Trophoblast cell (in vitro differentiated cells and primary cell): ENCODE data around the gene JAK3. TPM values are rescaled to one million over a fixed set of nuclear protein-coding genes. Genes with fewer than 3 reads are reported as not detected.

ENCODE experiments used
- DNase-seq, 2 donors: peaks; one replicate each; pipeline ENCODE4 v3.0.0-alpha.2; 2016
- H2AFZ ChIP-seq: 2 replicates; pipeline ENCODE4 v1.6.1; 2013; ENCODE audit warnings: low read length, moderate library complexity, mild to moderate bottlenecking; ENCODE audit not compliant: insufficient read depth, poor library complexity
- H2AK5ac ChIP-seq: 2 replicates; pipeline ENCODE4 v1.6.1; 2013; ENCODE audit warnings: mild to moderate bottlenecking, low read length
- H2BK120ac ChIP-seq: 2 replicates; pipeline ENCODE4 v1.6.1; 2013; ENCODE audit warnings: low read length, mild to moderate bottlenecking, moderate library complexity; ENCODE audit not compliant: insufficient read depth, poor library complexity
- H2BK12ac ChIP-seq: 2 replicates; pipeline ENCODE4 v1.6.1; 2013; ENCODE audit warnings: mild to moderate bottlenecking, low read length, moderate library complexity
- H2BK5ac ChIP-seq: 2 replicates; pipeline ENCODE4 v1.6.1; 2013; ENCODE audit warnings: low read length, low read depth, moderate library complexity, mild to moderate bottlenecking; ENCODE audit not compliant: poor library complexity
- H3K14ac ChIP-seq: 2 replicates; pipeline ENCODE4 v1.6.1; 2013; ENCODE audit warnings: mild to moderate bottlenecking, low read length
- H3K18ac ChIP-seq: 2 replicates; pipeline ENCODE4 v1.6.1; 2013; ENCODE audit warnings: mild to moderate bottlenecking, low read length
- H3K23ac ChIP-seq: 2 replicates; pipeline ENCODE4 v1.6.1; 2013; ENCODE audit warnings: low read length
- H3K27ac ChIP-seq: 2 replicates; pipeline ENCODE4 v1.5.1; 2013; ENCODE audit warnings: low read depth, mild to moderate bottlenecking, inconsistent platforms, low read length, moderate library complexity
- H3K27me3 ChIP-seq: 2 replicates; pipeline ENCODE4 v1.6.1; 2013; ENCODE audit warnings: inconsistent platforms, mild to moderate bottlenecking, low read length, moderate library complexity; ENCODE audit not compliant: insufficient read depth
- H3K36me3 ChIP-seq, 2 experiments: 1 replicate in 1 of 2; 2 replicates in 1 of 2; pipeline ENCODE4 v1.6.1; 2013; ENCODE audit warnings: low read length in 2 of 2, mild to moderate bottlenecking in 2 of 2, moderate library complexity in 1 of 2; ENCODE audit not compliant: insufficient read depth in 2 of 2, control insufficient read depth in 1 of 2
- H3K4ac ChIP-seq: 2 replicates; pipeline ENCODE4 v1.6.1; 2013; ENCODE audit warnings: low read depth, mild to moderate bottlenecking, low read length, moderate library complexity
- H3K4me1 ChIP-seq, 2 experiments: 1 replicate in 1 of 2; 2 replicates in 1 of 2; pipeline ENCODE4 v1.6.1; 2013; ENCODE audit warnings: low read length in 2 of 2, mild to moderate bottlenecking in 2 of 2, moderate library complexity in 1 of 2; ENCODE audit not compliant: insufficient read depth in 2 of 2, control insufficient read depth in 1 of 2
- H3K4me2 ChIP-seq: 2 replicates; pipeline ENCODE4 v1.6.1; 2013; ENCODE audit warnings: inconsistent platforms, mild to moderate bottlenecking, low read length, moderate library complexity
- H3K4me3 ChIP-seq: 2 replicates; pipeline ENCODE4 v1.5.1; 2013; ENCODE audit warnings: mild to moderate bottlenecking, low read depth, low read length, inconsistent platforms
- H3K79me1 ChIP-seq: one replicate; pipeline ENCODE4 v1.6.1; 2013; ENCODE audit warnings: low read length
- H3K79me2 ChIP-seq: 2 replicates; pipeline ENCODE4 v1.6.1; 2013; ENCODE audit warnings: low read length, mild to moderate bottlenecking; ENCODE audit not compliant: control insufficient read depth, insufficient read depth, poor library complexity
- H3K9ac ChIP-seq: 2 replicates; pipeline ENCODE4 v1.6.1; 2013; ENCODE audit warnings: mild to moderate bottlenecking, low read length
- H3K9me3 ChIP-seq: 2 replicates; pipeline ENCODE4 v1.6.1; 2013; ENCODE audit warnings: low read depth, mild to moderate bottlenecking, control low read depth, inconsistent platforms, low read length; ENCODE audit not compliant: insufficient read depth
- H4K12ac ChIP-seq: 2 replicates; pipeline ENCODE4 v1.6.1; 2013; ENCODE audit warnings: low read depth, mild to moderate bottlenecking, low read length, moderate library complexity
- H4K8ac ChIP-seq: 2 replicates; pipeline ENCODE4 v1.6.1; 2013; ENCODE audit warnings: low read depth, mild to moderate bottlenecking, low read length, moderate library complexity
- H4K91ac ChIP-seq: one replicate; pipeline ENCODE4 v1.6.1; 2013; ENCODE audit warnings: low read depth, mild to moderate bottlenecking, low read length, moderate library complexity
- WGBS: extraction: QIAGEN DNeasy Blood & Tissue Kit; methylation state at CpG from one replicate; pipeline ENCODE4 v1.1.7; 2013; ENCODE audit warnings: missing lambda C conversion rate; ENCODE audit not compliant: insufficient read length, insufficient coverage; ENCODE audit errors: extremely low coverage; 5-methylcytosine and 5-hydroxymethylcytosine counted together
- polyA plus RNA-seq: library from polyadenylated mRNA; stranded (reverse); fragments of 200-250 nt; gene quantifications from 2 replicates; pipeline ENCODE4 v1.2.3, GENCODE V29; 2013

The JAK3 gene
- polyA plus RNA-seq = 0.26 and 0.29 TPM in 2 replicates

DNA sequence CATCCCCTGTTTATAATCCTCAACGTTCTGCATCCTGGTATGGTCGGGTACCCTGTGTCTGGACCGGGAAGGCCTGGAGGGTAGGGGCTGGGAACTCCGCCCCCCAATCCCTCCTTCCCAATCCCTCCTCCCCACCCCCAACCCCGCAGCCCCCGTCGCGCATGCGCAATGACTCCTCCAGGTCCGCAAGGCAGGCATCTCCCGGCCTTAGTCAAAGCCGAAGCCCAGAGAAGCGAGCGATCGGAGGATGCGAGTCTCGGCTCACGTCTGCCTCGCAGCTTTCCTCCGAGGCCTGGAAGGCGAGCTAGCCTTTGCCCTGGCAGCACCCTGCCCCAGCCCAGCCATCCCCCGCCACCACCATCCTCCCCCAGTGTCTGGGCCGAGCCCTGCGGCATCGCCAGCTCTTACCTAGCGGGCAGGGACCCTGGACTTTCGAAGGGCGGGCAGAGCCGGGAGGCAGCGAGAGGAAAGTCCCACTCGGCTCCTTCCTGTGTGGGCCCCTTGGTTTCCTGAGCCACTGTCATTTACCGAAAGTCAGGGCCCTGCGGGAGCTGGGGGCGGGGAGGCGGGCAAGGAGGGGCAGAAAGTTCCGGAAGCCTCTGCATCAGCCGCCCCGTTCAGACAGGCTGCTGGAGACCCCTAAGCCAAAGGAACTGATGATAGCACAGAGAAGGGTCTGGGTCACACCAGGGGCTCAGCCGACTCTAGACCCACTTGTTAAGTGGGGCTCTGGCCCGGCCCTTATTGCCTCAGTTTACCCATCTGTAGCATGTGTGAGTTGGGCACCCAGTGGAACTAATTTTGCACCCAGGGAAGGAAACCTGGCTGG, at the start of gene JAK3:
JAK3 (minus strand) TSS at position 445 of the 829 bp plus-strand sequence. CDS start 3,565 bp downstream, outside the sequence.
- no peak within 1 kb of the TSS for H2BK12ac ChIP-seq
- no peaks in the 10 kb centered on the region for H3K36me3 ChIP-seq
- no peaks in the 10 kb centered on the region for H3K79me2 ChIP-seq
- H4K12ac ChIP-seq = no peak within 1 kb of the TSS
- H2BK120ac ChIP-seq = no peak within 1 kb of the TSS
- H3K27me3 ChIP-seq = peaks cover 4% of the 10 kb centered on the region
- no peak within 1 kb of the TSS for H2AK5ac ChIP-seq
- no CpG with 5 or more reads among the region's 40 CpGs for WGBS
- no peak within 1 kb of the TSS for H3K23ac ChIP-seq
- H3K9ac ChIP-seq = no peak within 1 kb of the TSS
- H3K14ac ChIP-seq = no peak within 1 kb of the TSS
- no peaks in the 10 kb centered on the region for H3K79me1 ChIP-seq
- H3K4me2 ChIP-seq = peak within 1 kb of the TSS; percentile 46
- peak within 1 kb of the TSS; percentile 48 for H2AFZ ChIP-seq
- no peak within 1 kb of the TSS for H3K18ac ChIP-seq
- H3K4me3 ChIP-seq = no peak within 1 kb of the TSS
- peaks cover 3% of the 10 kb centered on the region for H3K9me3 ChIP-seq
- H3K27ac ChIP-seq = no peak within 1 kb of the TSS
- DNase-seq = peak in 1 of 2 donors; percentile 29
- peak within 1 kb of the TSS; percentile 76 for H4K8ac ChIP-seq
- H4K91ac ChIP-seq = no peak within 1 kb of the TSS
- H2BK5ac ChIP-seq = no peak within 1 kb of the TSS
- H3K4ac ChIP-seq = no peak within 1 kb of the TSS
- H3K4me1 ChIP-seq = peaks cover 0 to 5% of the 10 kb centered on the region in 2 experiments

DNA sequence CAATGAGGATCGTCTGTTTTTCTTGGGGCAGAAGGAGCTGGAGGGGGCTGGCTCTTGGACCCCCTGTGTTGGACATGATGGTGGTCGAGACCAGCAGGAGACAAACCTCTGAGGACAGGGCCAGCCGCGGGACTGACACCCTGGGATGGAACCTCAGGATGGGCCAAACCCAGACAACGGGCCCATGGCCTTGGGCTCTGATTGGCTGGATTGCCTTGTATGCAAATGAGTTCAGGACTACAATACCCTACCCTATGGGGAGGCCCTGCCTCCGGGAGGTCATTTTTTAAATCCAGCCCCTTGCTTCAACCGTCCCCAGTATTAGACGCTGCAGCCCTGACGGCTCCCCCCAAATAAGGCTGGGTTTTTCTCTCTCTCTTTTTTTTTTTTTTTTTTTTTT, 46.0 kb upstream of the JAK3 start:
- Histone ChIP-seq H3K27ac (no peak overlapping the region), H2AFZ (no peak overlapping the region), H3K4me2 (no peak overlapping the region), H2AK5ac (no peak overlapping the region), H4K12ac (no peak overlapping the region), H2BK12ac (no peak overlapping the region), H3K23ac (no peak overlapping the region), H3K79me1 (no peaks in the 10 kb centered on the region), H3K9me3 (no peaks in the 10 kb centered on the region), H3K36me3 (no peaks in the 10 kb centered on the region), H3K14ac (no peak overlapping the region), H3K27me3 (no peaks in the 10 kb centered on the region), H4K91ac (no peak overlapping the region), H3K4me3 (no peak overlapping the region), H3K9ac (no peak overlapping the region), H2BK5ac (no peak overlapping the region), H3K4me1 (no peaks in the 10 kb centered on the region), H3K18ac (no peak overlapping the region), H4K8ac (no peak overlapping the region), H3K4ac (no peak overlapping the region), H2BK120ac (no peak overlapping the region), H3K79me2 (no peaks in the 10 kb centered on the region)
- WGBS = no CpG with 5 or more reads among the region's 9 CpGs
- DNase-seq = no peak

DNA sequence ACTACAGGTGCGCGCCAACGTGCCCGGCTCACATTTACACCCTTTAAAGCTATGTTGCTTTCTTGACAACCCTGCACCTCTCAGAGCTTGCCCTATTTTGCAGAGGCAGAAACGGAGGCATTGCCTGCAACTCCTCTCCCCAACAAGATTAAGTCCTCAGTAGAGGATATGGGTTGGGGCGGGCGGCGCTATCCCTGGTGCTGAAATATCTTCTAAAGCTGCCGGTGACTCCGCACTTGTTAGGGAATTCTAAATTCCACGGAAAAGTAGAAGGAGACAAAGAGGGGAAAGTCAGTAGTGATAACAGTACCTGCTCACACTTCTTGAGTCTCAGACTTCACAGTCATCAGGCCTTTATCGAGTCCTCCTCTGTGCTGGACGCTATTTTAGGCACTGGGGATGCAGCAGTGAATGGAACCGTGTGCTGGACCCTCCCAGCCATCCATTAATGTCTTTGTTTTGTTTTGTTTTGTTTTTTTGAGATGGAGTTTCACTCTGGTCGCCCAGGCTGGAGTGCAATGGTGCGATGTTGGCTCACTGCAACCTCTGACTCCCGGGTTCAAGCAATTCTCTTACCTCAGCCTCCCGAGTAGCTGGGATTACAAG, 41.9 kb upstream of the JAK3 start:
- Histone ChIP-seq H2BK12ac (no peak overlapping the region), H4K12ac (no peak overlapping the region), H2BK5ac (no peak overlapping the region), H3K79me1 (no peaks in the 10 kb centered on the region), H3K27ac (no peak overlapping the region), H4K91ac (no peak overlapping the region), H4K8ac (no peak overlapping the region), H2AFZ (no peak overlapping the region), H3K79me2 (no peaks in the 10 kb centered on the region), H3K23ac (no peak overlapping the region), H3K9me3 (no peaks in the 10 kb centered on the region), H3K27me3 (no peaks in the 10 kb centered on the region), H3K18ac (no peak overlapping the region), H3K4me3 (no peak overlapping the region), H2AK5ac (no peak overlapping the region), H2BK120ac (no peak overlapping the region), H3K36me3 (no peaks in the 10 kb centered on the region), H3K4me1 (no peaks in the 10 kb centered on the region), H3K9ac (no peak overlapping the region), H3K14ac (no peak overlapping the region), H3K4me2 (no peak overlapping the region), H3K4ac (no peak overlapping the region)
- WGBS = no CpG with 5 or more reads among the region's 18 CpGs
- DNase-seq = peak; percentile 27 to 65

DNA sequence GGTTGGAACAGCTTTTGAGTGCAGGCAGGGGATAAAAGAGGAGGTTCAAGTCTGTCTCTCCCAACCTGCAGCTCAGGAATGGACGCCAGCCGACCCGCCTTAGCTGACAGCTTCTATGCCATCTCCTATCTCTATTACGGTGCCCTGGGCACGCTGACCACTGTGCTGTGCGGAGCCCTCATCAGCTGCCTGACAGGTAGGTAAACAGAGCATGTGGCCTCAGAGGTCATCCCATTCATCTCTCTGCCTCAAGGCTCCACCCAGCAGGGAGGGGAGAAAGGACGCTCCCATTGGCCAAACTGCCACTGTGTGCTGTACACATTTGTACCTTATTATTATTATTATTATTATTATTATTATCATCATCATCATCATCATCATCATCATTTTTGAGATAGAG, 40.5 kb upstream of the JAK3 start:
- Histone ChIP-seq H3K79me1 (no peaks in the 10 kb centered on the region), H3K9ac (no peak overlapping the region), H4K8ac (no peak overlapping the region), H3K79me2 (no peaks in the 10 kb centered on the region), H4K12ac (no peak overlapping the region), H2BK12ac (no peak overlapping the region), H3K14ac (no peak overlapping the region), H3K23ac (no peak overlapping the region), H4K91ac (no peak overlapping the region), H3K27ac (no peak overlapping the region), H2BK5ac (no peak overlapping the region), H3K18ac (no peak overlapping the region), H2BK120ac (no peak overlapping the region), H3K27me3 (no peaks in the 10 kb centered on the region), H3K4me3 (no peak overlapping the region), H3K4me2 (no peak overlapping the region), H2AK5ac (no peak overlapping the region), H3K9me3 (peaks cover 2% of the 10 kb centered on the region), H2AFZ (no peak overlapping the region), H3K36me3 (no peaks in the 10 kb centered on the region), H3K4ac (no peak overlapping the region), H3K4me1 (no peaks in the 10 kb centered on the region)
- DNase-seq = no peak
- no CpG with 5 or more reads among the region's 7 CpGs for WGBS
